ENCODE measurements around the gene ENTPD8.

ENTPD8 gene

DNA sequence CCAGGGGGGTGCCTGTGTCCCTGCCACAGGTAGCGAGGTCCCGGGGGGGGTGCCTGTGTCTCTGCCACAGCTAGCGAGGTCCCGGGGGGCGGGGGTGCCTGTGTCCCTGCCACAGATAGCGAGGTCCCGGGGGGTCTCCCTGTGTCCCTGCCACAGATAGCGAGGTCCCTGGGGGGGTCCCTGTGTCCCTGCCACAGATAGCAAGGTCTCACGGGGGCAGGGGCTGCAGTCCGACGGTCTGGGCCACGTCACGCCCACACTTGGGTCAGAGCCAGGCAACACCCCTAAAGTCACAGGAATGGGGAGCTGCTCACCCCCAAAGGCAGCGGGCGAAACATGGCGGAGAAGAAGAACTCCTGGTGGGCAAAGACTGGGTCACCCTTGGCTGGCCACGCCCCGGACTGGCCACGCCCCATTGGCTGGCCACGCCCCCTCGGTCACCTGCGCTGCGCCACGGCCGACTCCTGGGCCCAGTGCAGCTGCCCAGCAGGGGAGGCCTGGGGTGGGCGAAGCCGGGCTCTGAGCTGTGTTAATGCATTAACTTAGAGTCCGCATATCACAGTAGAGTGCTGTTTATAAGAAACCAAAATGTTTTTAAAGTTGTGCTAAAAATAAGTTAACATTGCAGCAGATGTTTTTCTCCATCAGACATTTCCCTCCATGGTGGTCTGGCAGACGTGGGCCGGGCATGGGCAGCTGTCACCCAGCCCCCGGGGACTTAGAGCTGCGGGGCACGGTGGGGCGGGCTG, 11.0 kb downstream of the ENTPD8 start:
- no peak for DNase-seq

DNA sequence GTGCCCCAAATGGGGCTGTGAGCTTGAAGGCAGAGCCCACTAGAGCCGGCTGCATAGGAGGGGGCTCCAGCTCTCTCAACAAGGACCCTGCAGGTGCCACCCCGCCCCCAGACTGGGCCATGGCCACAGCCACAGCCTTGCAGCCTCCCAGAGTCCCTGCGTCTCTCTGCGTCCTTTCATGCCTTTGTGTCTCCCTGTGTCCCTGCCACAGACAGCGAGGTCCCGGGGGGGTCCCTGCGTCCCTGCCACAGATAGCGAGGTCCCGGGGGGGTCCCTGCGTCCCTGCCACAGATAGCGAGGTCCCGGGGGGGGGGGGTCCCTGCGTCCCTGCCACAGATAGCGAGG, 11.6 kb downstream of the ENTPD8 start:
- no peak for DNase-seq

DNA sequence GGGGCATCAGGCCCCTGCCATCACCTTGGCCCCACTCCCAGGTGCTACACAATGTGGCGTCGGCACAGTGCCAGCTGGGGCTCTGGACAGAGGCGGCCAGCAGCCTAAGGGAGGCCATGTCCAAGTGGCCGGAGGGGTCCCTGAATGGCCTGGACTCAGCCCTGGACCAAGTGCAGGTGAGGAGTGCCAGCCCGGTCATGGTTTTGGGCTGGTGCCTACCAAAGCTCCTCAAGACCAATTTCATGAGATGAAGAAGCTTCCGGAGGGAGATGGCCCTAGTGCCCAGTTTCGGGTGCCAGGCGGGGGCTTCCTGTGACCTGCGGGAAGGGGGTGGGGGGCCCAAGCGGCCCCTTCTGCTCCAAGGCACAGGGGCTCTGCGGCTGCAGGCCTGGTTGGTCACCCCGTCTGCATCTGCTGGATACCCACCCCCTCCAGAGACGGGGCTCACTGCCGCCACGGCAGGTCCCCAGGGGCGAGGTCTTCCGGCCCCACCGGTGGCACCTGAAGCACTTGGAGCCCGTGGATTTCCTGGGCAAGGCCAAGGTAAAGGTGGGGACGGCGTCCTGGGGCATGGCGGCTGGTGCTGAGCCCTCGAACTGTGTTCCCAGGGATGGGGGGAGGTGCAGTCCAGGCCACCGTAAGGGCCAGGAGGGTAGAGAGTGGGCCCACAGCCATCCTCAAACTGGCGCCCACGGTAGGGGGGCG, 12.2 kb downstream of the ENTPD8 start:
- DNase-seq = no peak

DNA sequence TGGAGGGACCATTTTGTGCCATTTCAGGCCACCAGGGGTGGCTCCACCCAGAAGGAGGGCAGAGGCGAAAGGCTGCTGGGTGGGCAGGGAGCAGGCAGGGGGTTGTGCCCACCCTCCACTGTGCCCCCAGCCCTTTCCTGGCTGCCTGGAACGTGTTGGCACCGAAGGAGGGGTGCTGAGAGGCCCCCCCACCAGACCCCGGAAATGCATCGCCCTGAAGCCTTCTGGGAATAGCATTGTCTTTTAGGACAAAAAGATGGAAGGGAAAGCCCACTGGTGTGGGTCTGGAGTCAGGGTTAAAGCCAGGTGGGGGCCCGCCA, 12.9 kb downstream of the ENTPD8 start:
- DNase-seq = no peak

DNA sequence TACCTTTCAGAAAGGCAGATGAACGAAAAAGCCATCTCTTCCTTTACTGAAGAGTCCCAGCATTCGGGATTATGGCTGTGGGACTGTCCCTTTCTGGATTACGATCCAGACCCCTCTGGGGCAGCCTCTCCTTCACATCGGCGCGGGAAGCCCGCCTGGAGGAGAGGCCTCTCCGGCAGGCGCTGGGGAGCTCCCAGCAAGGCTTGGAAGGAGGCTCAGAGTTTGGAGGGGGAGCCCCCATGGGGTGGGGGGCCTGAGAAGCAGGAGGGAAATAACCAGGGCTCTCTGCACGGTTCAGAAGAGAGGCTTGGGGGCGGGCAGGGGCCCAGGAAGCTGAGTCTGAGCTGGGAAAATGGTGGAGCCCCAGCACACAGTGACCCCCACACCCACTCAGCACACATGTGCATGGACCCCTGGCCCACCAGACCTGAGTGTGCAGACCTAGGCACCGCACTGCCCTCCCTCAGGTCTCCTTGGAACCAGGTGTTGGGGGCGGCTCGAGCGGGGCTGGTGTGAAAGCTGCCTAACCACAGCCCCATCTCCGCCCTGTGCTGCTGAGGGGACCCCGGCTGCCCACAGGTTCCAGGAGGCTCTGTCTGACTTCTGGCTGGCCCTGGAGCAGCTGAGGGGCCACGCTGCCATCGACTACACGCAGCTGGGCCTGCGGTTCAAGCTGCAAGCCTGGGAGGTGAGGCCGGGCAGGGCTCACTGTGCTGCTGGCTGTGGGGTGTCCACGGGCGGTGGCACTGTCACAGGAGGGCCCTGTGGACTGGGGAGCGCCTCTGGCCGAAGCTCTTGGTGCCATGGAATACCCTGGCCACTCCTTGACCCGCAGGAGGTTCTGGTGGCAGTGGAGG, 13.5 kb downstream of the ENTPD8 start:
- DNase-seq = no peak

DNA sequence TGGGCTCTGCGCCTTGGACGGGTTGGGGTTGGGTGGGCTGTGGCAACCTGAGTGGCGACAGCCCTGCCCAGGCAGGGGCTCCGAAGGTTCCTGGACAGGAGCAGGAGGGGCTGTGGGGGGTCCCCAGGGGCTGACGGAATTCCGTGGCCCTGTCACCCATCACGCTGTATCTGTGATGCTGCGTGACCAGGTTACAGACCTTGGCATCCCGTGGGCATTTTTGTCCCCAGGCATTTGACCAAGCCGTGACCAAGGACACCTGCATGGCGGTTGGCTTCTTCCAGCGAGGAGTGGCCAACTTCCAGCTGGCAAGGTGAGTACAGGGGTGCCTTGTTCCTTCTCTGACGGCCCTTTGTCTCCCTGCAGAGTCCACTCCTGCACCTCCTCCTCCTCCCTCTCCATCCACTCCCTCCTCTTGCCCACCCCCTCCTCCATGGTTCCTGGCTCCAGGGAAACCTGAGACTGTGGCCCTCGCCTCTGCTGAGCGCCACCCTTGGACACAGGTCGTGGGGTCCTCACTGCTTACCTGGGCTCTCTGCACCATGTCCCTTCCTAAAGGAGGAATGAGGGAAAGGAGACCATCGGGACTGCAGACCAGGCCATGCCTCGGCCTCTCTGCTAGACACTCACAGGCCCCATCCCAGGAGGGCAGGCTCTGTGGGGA, 15.0 kb downstream of the ENTPD8 start:
- DNase-seq = no peak

DNA sequence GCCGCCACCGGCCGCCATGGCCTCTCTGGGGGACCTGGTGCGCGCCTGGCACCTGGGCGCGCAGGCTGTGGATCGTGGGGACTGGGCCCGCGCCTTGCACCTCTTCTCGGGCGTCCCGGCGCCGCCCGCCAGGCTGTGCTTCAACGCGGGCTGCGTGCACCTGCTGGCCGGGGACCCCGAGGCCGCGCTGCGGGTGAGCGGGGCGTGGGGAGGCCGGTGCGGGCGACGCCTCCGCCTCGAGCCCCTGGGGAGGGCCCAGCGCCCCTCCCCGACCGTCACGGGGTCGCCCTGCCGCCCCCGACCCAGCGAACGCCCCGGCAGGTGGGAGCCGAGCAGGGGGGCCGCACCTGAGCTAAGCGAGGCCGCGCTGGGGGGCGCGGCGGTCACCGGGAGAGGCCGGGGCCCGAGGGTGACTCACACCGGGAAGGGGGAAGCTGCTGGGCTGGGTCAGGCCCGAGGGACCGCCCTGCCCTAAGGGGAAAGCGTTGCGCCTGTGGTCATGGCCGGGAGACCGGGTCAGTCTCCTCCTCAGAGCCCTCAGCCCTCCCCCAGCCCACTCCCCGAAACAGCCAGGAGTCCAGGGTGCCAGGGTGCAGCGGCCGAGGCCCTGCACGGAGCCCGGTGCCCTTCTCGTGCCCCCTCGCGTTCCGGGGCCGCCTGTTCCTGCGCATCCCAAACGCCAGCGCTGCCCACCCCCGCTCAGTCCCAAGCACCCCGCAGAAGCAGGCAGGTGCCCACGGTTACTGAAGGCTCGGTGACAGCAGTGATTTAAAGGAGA, 17.5 kb downstream of the ENTPD8 start:
- no peak for DNase-seq

DNA sequence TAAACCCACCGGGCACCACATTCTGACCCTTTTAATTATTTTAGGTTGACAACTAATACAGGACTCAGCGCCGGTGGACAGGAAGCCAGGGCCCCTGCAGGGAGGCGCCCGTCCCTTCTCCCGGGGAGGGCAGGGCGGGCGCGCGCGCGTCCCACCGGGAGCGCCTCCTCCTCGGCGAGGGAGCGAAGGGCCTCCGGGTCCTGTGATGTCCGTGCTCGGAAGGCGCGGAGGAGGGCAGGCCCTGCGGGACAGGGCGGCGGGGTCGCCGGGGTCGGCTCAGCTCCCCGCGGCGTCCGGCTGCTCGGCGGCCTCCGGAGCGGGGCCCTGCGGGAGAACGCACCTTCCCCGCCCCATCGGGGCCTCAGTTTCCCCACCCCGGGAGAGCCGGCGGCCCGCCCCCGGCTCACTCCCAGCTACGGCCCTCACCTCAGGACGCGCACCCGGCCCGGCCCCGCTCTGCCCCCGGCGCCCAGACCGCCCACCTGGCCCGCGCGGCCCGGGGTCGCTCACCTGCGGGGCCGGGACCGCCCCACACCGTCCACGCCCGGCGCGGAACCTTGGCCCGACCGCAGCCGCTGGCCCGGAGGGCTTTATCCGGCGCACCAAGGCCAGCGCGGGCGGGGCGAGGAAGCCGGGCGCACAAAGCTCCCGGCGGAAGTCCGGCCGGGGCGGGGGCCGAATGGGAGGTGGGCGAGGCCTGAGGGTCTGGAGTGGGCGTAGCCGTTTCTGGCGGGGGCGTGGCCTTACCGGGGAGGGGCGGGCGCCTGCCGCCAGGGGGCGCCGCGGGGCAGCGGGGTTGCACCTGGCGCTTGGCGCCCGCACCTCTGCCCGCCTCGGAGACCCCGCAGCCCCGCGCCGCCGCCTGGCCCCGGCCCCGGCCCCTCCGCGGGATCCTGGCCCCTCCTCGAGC, 18.3 kb downstream of the ENTPD8 start, which contains the start of the genes EXD3 and NOXA1:
TSS of gene EXD3 (minus strand) at position 559 of the 910 bp plus-strand sequence. CDS start 27,805 bp downstream, outside the sequence.
TSS of gene NOXA1 (plus strand) at position 790 of the 910 bp plus-strand sequence. CDS start 137 bp downstream, outside the sequence.
- DNase-seq = peak; percentile 80 to 93

DNA sequence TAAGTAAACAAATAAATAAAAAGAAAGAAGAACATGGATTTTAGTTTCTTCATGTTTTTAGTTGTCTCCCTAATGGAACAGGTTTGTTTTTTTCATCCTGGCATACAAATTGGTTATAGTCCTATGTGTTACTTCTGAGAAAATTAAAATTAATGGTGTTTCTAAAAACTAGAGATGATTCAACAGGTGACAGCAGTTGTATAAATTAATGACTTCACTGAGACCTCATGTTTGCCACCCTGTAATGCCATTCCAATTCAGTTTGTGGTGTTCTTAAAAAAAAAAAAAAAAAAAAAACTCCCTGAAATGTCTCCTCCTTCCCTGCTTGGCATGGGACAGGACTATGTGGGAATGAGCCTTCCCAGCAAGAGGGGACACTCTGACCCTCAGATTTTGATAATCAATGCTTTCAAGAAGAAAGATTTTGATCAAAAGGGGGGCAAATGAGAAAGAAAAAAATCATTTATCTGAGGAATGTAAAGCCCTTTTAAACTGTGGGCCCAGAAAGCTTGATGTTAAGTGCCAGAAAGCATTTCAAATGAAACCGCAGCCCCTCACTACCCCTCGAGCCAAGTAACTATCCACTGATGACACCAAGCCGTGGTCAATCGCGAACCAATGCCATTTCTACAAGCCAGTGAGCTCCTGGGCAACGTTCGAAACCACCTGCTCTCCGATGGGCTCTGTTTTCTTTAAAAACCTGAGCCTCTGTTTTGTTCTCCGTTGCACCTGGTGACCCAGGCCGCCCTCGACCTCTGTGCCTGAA, 19.1 kb downstream of the ENTPD8 start:
- no peak for DNase-seq

DNA sequence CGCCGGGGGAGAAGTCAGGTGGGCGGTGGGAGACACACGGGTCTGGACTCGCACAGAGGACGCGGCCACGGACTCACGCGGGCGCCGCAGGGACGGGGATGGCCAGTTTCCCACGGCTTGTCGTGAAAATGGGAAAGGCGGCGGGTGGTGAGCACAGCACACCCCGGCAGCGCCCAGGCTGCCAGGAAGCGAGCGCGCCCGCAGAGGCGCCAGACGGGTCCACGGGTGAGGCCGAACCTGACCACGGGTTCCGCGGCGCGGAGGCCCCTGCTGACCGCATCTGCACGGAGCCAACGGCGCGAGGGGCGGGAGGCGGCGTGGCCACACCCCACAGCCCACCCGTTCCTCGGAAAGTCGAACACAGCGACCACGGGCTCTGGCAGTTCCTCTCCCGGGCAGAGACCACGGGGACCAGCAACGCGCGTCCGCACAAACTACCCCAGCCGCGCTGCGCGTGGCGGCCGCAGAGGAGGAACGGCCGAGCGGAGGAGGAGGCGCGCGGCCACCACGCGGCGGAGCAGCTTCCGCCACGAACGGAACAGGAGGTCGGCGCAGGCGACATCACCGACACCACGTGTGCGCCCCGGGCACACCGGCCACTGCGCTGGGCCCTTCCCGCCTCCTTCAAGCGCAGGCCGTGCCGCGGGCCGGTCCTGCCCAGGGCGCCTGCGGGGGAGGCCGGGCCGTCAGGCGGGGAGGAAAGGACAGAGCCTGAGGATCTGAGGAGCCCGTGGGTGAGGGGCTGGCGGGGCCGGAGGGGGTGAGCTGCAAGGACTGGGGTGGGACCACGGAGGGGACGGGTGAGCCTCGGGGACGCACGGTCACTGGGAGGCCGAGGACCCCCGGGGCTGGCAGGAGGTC, 23.8 kb downstream of the ENTPD8 start:
- no peak for DNase-seq

DNA sequence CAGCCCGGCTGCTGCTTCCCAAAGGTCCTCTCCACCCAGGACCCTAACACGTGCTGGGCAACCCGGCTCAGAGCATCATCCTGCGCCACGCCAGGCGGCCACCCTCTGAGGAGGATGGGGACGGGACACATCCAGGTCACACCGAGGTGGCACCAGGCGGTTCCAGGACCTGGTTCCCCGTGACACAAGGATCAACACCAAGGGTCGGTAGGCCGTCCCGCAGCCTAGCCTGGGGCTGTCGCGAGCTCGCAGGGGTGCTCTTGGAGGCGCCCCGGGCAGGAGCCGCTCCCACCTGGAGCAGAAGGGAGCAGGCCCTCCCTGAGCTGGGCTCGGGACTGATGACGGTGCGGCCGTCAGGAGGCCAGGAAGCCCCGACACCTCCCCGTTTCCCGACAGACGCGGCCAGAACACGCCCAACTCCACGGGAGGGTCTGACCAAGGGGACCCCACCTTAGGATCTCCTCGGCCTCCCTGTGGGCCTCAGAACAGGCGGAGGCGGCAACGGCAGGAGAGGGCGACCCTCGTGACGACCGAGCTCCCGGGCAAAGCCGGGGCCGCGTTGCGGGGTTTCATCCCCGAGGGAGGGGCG, 24.5 kb downstream of the ENTPD8 start:
- no peak for DNase-seq

DNA sequence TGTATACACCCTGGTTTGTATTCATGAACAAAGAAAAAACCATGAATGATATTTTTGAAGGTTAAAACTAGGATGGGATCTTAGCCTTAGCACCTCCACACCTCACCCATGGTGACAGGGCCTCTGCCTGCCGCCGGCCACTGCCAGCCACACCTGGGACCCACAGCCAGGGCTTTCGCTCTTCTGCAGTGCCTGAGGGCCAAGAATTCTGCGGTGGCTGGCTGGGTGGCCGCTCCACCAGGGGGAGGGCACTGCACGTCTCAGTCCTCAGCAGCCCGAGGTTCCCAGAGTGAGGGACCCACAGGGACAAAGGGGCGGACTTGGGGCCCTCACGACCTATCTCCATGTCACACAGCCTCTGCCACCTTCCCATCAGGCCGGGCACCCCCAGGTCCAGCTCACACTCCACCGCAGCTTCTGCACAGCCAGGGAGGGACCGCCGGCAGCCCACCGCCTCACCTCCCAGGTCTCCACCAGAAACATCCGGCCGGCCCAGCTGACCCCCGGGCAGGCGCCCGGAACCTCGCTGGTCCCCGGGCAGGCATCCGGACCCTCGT, 25.1 kb downstream of the ENTPD8 start:
- DNase-seq = no peak

DNA sequence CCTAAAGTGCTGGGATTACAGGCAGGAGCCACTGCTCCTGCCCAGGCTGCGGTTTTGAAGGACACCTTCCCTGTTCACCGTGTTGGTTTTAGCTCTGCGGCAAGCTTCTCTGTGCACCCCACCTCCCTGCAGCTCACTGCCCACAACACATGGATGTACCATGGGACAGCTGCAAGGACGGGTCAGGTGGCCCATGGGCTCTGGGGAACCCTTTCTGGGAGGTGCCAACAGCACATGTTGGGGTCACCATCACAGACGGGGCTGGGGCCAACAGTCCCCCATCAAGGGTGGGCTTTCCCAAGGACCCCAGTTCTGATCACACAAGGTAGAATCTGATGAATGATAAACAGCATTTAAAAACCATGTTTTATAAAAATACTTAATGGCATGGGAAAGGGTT, 25.7 kb downstream of the ENTPD8 start:
- DNase-seq = no peak

DNA sequence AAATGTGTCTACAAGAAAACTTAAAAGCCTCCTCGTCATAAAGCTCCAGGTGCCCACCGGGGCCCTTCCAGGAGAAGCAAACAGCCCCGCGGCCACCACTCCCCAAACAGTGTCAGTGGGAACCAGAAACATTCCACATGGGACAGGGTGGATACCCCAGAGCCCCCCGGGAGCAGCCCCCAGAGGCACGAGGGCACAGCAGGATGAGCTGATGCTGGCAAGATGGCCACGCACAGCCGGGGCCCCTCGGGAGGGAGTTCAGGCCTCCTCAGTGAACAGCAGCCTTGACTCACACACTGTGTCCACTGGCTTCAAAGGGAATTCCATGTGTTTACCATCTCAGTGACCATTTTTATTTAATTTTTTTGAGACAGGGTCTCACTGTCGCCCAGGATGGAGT, 28.7 kb downstream of the ENTPD8 start:
- DNase-seq = no peak

DNA sequence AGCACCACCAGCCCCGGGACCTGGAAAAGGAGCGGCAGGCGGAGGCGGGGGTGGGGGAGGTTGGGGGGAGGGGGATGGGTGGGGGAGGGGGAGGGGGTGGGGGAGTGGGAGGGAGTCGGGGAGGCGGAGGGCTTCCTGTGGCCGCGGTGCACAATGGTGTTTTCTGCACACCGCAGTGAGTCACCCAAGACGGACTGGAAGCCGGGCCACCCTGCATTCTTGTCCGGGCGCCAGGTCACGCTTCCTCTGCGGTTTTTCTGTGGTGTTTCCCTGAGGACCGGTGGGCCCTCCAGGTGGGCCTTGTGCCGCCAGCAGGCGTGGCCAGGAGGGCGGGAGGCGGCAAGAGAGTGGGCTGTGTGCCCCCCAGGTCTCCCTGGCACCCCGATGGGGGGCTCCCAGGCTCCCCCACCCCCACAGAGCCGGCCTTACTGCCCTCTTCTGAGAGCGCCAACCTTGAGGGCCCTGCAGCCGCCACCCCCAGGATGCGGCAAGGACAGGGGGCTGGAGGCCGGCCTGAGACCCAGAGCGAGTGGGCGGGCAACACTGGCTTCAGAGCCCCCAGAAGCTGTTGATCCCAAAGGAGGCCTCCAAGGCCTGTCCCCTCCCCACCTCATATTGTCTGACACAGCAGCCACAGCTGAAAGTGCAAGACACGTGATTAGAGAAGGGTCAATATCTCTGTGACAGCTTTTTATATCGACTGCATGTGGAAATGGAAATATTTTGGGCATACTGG, 29.3 kb downstream of the ENTPD8 start:
- no peak for DNase-seq

DNA sequence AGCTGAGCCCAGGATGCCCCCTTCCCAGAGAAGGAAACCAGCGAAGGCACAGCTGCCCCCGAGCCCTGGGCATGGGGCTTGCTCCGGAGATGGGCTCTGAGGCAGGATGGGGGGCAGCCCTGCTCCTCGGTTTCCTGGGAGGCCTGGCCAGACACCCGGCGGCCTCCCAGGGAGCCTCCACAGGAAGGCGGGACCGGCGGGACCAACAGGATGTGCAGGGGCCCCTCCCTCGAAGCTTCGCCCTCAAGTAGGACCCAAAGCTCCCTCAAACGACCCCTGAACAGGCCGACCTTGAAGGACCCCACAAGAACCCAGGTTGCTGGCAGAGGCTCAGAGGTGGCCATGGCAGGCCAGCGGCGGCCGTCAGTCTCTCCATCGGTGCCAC, 29.9 kb downstream of the ENTPD8 start:
- DNase-seq = no peak

DNA sequence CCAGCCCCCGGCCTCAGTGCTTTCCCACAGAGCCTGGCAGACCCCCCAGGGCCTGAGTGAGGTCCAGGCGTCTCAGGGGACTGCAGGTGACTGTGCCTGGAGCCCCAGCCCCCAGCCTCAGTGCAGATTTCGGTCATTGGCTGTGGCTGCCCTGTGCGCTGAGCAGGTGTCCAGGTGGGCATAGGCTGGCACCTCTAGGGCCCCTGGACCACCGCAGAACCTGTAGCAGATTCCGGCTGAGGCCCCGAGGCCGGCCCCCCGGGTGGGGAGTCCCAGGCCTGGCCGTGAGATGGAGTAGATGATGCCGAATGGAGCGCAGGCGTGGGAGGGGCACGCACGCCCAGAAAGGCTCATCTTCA, 30.3 kb downstream of the ENTPD8 start:
- DNase-seq = no peak

Measured in NCI-H524 (cell line).